ENCODE data around the gene SCUBE1. TPM values are rescaled to one million over a fixed set of nuclear protein-coding genes. Genes with fewer than 3 reads are reported as not detected.

The SCUBE1 gene
- total and polyA plus RNA-seq, 2 donors (not counting 3 experiments of a cell fraction or from before 2014, with no cell fraction given): 0.07 TPM; not detected in 1

DNA sequence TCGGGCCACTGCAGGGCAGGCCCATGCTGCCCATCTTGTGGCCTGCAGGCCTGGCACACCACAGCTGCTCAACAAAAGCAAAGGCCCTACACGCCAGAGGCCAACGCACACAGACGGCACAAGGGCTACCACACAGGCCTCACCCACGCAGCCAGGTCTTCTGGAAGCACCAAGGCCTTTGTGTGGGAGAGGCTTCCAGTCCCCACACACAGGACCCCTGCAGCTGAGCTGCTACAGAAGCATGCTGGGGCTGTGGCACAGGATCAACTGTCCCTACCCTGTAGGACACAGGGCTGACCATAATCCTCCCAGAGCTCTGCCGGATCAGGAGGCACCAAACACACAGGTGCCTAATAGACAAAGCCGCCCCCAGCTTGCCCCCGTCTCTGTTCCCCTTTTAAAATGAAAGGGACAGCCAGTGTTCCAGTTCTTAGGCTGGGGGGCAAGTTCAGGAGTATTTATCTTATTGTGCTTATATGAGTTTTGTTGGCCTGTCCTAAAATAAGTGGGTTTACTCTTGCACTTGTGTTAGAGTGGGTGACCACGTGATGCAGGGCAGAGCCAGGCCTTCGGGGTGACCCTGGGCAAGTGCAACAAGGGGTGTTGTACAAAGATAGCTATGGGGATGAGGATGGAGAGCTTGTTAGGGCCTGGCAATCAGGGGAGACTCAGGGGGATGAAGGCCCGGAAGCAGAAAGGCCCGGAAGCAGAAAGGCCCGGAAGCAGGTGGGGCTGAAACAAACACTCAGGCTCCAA, 161.7 kb downstream of the SCUBE1 start:
- no peak for TF ChIP-seq POLR2A (IDR thresholded peaks at IDR 0.05; ENCODE audit: low read depth, low read length)
- no peak for TF ChIP-seq FOS (IDR thresholded peaks at IDR 0.05; ENCODE audit: borderline replicate concordance, insufficient read depth, low read length)
- TF ChIP-seq, protein P1, sequence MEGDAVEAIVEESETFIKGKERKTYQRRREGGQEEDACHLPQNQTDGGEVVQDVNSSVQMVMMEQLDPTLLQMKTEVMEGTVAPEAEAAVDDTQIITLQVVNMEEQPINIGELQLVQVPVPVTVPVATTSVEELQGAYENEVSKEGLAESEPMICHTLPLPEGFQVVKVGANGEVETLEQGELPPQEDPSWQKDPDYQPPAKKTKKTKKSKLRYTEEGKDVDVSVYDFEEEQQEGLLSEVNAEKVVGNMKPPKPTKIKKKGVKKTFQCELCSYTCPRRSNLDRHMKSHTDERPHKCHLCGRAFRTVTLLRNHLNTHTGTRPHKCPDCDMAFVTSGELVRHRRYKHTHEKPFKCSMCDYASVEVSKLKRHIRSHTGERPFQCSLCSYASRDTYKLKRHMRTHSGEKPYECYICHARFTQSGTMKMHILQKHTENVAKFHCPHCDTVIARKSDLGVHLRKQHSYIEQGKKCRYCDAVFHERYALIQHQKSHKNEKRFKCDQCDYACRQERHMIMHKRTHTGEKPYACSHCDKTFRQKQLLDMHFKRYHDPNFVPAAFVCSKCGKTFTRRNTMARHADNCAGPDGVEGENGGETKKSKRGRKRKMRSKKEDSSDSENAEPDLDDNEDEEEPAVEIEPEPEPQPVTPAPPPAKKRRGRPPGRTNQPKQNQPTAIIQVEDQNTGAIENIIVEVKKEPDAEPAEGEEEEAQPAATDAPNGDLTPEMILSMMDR (IDR thresholded peaks at IDR 0.05; ENCODE audit: extremely low read depth in 1 of 2, insufficient read depth in 1 of 2, low read depth in 1 of 2, low read length in 2 of 2): no peak
- TF ChIP-seq GATA2 (IDR thresholded peaks at IDR 0.05; ENCODE audit: insufficient read depth, insufficient read length, low read depth, low read length): no peak
- no peak for TF ChIP-seq MYC (IDR thresholded peaks at IDR 0.05; ENCODE audit: low read depth, low read length)
- no peak for TF ChIP-seq EZH2 (IDR thresholded peaks at IDR 0.05; ENCODE audit: borderline replicate concordance, low read depth, low read length, severe bottlenecking)
- TF ChIP-seq, protein P2, sequence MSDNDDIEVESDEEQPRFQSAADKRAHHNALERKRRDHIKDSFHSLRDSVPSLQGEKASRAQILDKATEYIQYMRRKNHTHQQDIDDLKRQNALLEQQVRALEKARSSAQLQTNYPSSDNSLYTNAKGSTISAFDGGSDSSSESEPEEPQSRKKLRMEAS (IDR thresholded peaks at IDR 0.05; ENCODE audit: insufficient read depth, insufficient read length): no peak
- TF ChIP-seq JUN (IDR thresholded peaks at IDR 0.05; ENCODE audit: borderline replicate concordance, insufficient read depth, insufficient read length, low read depth): no peak
- TF ChIP-seq POLR2AphosphoS5 (IDR thresholded peaks at IDR 0.05; ENCODE audit: insufficient read depth, low read depth, low read length): no peak
- no peak overlapping the region for H3K4me2 ChIP-seq (ENCODE audit: insufficient read depth, low read length)
- DNase-seq (ENCODE audit: low read depth, low spot score): no peak
- no peaks in the 10 kb centered on the region for H4K20me1 ChIP-seq (replicated peaks; ENCODE audit: control insufficient read depth, extremely low read depth, insufficient read depth, low read length)
- no peak for FAIRE-seq
- H3K27me3 ChIP-seq (ENCODE audit: control insufficient read depth in 2 of 2, insufficient read depth in 2 of 2, low read length in 2 of 2): no peaks in the 10 kb centered on the region
- H3K9ac ChIP-seq (replicated peaks; ENCODE audit: extremely low read depth, insufficient read depth, low read length): no peak overlapping the region
- H3K9me1 ChIP-seq (replicated peaks; ENCODE audit: control insufficient read depth, extremely low read depth, insufficient read depth, low read length): no peaks in the 10 kb centered on the region
- H3K9me3 ChIP-seq (replicated peaks; ENCODE audit: control insufficient read depth, insufficient read depth, low read length): no peaks in the 10 kb centered on the region
- dilution Hi-C loops (cut with MboI; ENCODE audit: extremely low pct_ligation_motif_present, low sequenced_read_pairs) (no loop called here), intact Hi-C loops (cut with micrococcal nuclease) (no loop called here)
- BruUV-seq (replicated peaks): no TSS peak
- no peak overlapping the region for H3K27ac ChIP-seq (ENCODE audit: insufficient read depth, low read depth, low read length)
- H3K36me3 ChIP-seq (ENCODE audit: control insufficient read depth in 2 of 2, extremely low read depth in 1 of 2, insufficient read depth in 2 of 2, low read length in 2 of 2): peaks cover 5 to 8% of the 10 kb centered on the region in 2 experiments
- ChIA-PET POLR2A (no interaction called here), CTCF (no interaction called here)
- H3K4me1 ChIP-seq (ENCODE audit: control insufficient read depth, extremely low read depth, insufficient read depth, low read length): peaks cover 22% of the 10 kb centered on the region
- H2AFZ ChIP-seq (ENCODE audit: low read depth, low read length): no peak overlapping the region
- H3K79me2 ChIP-seq (ENCODE audit: control insufficient read depth, insufficient read depth, low read length): peaks cover 11% of the 10 kb centered on the region
- H3K4me3 ChIP-seq (replicated peaks in 1 of 3; ENCODE audit: insufficient read depth in 1 of 3, low read depth in 1 of 3, low read length in 3 of 3): no peak overlapping the region

Data from endothelial cell of umbilical vein (primary cell).